Measurements from ENCODE around the gene SFTA2. TPM values are rescaled to one million over a fixed set of nuclear protein-coding genes. Genes with fewer than 3 reads are reported as not detected.

Gene SFTA2
- total RNA-seq, 1 donor from 2014 or later = not detected

GRCh38 chr6:30888816-30889495 is 43.0 kb downstream of the SFTA2 start:
- TF ChIP-seq EZH2phosphoT487 (IDR thresholded peaks at IDR 0.05) = no peak
- no peak for TF ChIP-seq CTCF (IDR thresholded peaks at IDR 0.05)
- no peak for TF ChIP-seq EZH2 (IDR thresholded peaks at IDR 0.05)
- DNase-seq (ENCODE audit: low spot score) = no peak
- H3K27me3 Mint-ChIP-seq (ENCODE audit: insufficient read depth, low read depth) = peaks cover 10% of the 10 kb centered on the region
- H3K4me3 Mint-ChIP-seq = peak overlapping the region; percentile 18
- peaks cover 4% of the 10 kb centered on the region for H3K36me3 ChIP-seq
- H2AFZ ChIP-seq (replicated peaks) = no peak overlapping the region
- H3K4me1 Mint-ChIP-seq = peaks cover 47% of the 10 kb centered on the region
- peak overlapping the region; percentile 6 for H3K27ac ChIP-seq
- H3K9me3 ChIP-seq (ENCODE audit: low read depth) = no peaks in the 10 kb centered on the region
- H3K4me3 ChIP-seq = no peak overlapping the region
- H3K79me2 ChIP-seq (ENCODE audit: low read depth) = peaks cover 96% of the 10 kb centered on the region
- no peak overlapping the region for H3K9ac ChIP-seq
- H3K27me3 ChIP-seq = no peaks in the 10 kb centered on the region
- peaks cover 26% of the 10 kb centered on the region for H3K36me3 Mint-ChIP-seq
- no peak overlapping the region for H3K4me2 ChIP-seq
- H4K20me1 ChIP-seq (ENCODE audit: low read depth) = peaks cover 82% of the 10 kb centered on the region
- no peaks in the 10 kb centered on the region for H3K9me3 Mint-ChIP-seq
- H3K4me1 ChIP-seq = peaks cover 52% of the 10 kb centered on the region
- H3F3A ChIP-seq (ENCODE audit: low read depth) = peaks cover 32% of the 10 kb centered on the region
- no peak overlapping the region for H3K27ac Mint-ChIP-seq

GRCh38 chr6:30887901-30888815 is 43.8 kb downstream of the SFTA2 start:
- Mint-ChIP-seq H3K27me3 (ENCODE audit: insufficient read depth, low read depth) (peaks cover 10% of the 10 kb centered on the region), H3K4me3 (peak overlapping the region; percentile 22), H3K4me1 (peaks cover 52% of the 10 kb centered on the region), H3K9me3 (no peaks in the 10 kb centered on the region), H3K36me3 (peaks cover 26% of the 10 kb centered on the region), H3K27ac (no peak overlapping the region)
- peaks cover 40% of the 10 kb centered on the region for H3F3A ChIP-seq (ENCODE audit: low read depth)
- H3K27me3 ChIP-seq = no peaks in the 10 kb centered on the region
- no peaks in the 10 kb centered on the region for H3K9me3 ChIP-seq (ENCODE audit: low read depth)
- peaks cover 4% of the 10 kb centered on the region for H3K36me3 ChIP-seq
- H3K79me2 ChIP-seq (ENCODE audit: low read depth) = peaks cover 98% of the 10 kb centered on the region
- H3K4me2 ChIP-seq = peak overlapping the region; percentile 99
- no peak overlapping the region for H2AFZ ChIP-seq (replicated peaks)
- H4K20me1 ChIP-seq (ENCODE audit: low read depth) = peaks cover 87% of the 10 kb centered on the region
- no peak for DNase-seq (ENCODE audit: low spot score)
- TF ChIP-seq CTCF (IDR thresholded peaks at IDR 0.05) = no peak
- H3K4me1 ChIP-seq = peaks cover 55% of the 10 kb centered on the region
- no peak overlapping the region for H3K4me3 ChIP-seq
- H3K27ac ChIP-seq = peak overlapping the region; percentile 6
- H3K9ac ChIP-seq = no peak overlapping the region

GRCh38 chr6:30886897-30887255 is 45.1 kb downstream of the SFTA2 start:
- Histone ChIP-seq H3K36me3 (peaks cover 4% of the 10 kb centered on the region), H3K79me2 (ENCODE audit: low read depth) (peaks cover 100% of the 10 kb centered on the region), H3K9ac (no peak overlapping the region), H3K4me1 (peaks cover 51% of the 10 kb centered on the region), H3K4me3 (peak overlapping the region; percentile 74), H3F3A (ENCODE audit: low read depth) (peaks cover 53% of the 10 kb centered on the region), H3K9me3 (ENCODE audit: low read depth) (no peaks in the 10 kb centered on the region), H4K20me1 (ENCODE audit: low read depth) (peaks cover 82% of the 10 kb centered on the region), H2AFZ (replicated peaks) (no peak overlapping the region), H3K27ac (peak overlapping the region; percentile 51), H3K27me3 (no peaks in the 10 kb centered on the region), H3K4me2 (peak overlapping the region; percentile 99)
- Mint-ChIP-seq H3K27ac (peak overlapping the region; percentile 100), H3K36me3 (peaks cover 20% of the 10 kb centered on the region), H3K27me3 (ENCODE audit: insufficient read depth, low read depth) (peaks cover 8% of the 10 kb centered on the region), H3K4me1 (peaks cover 59% of the 10 kb centered on the region), H3K9me3 (no peaks in the 10 kb centered on the region), H3K4me3 (peak overlapping the region; percentile 88)
- no peak for DNase-seq (ENCODE audit: low spot score)
- TF ChIP-seq EZH2 (IDR thresholded peaks at IDR 0.05) = no peak
- no peak for TF ChIP-seq CTCF (IDR thresholded peaks at IDR 0.05)
- TF ChIP-seq EZH2phosphoT487 (IDR thresholded peaks at IDR 0.05) = no peak
